Stimulated activated CD4-positive, alpha-beta T cell treated with anti-CD3 and anti-CD28 coated beads, TNF-alpha, amount 100 ng/mL, for 4 hours (primary cell): ENCODE data around the gene SEC23IP.
"Not testable (repeated sequence)": the region's sequence is repeated elsewhere in the genome, so short reads cannot be mapped to it uniquely, and the experiment has no call there.

Experiments used
- DNase-seq, 3 experiments: peaks; one replicate each; pipeline ENCODE4 v3.0.0-alpha.2; 2020; ENCODE audit warnings: low read depth in 3 of 3

Gene SEC23IP

DNA sequence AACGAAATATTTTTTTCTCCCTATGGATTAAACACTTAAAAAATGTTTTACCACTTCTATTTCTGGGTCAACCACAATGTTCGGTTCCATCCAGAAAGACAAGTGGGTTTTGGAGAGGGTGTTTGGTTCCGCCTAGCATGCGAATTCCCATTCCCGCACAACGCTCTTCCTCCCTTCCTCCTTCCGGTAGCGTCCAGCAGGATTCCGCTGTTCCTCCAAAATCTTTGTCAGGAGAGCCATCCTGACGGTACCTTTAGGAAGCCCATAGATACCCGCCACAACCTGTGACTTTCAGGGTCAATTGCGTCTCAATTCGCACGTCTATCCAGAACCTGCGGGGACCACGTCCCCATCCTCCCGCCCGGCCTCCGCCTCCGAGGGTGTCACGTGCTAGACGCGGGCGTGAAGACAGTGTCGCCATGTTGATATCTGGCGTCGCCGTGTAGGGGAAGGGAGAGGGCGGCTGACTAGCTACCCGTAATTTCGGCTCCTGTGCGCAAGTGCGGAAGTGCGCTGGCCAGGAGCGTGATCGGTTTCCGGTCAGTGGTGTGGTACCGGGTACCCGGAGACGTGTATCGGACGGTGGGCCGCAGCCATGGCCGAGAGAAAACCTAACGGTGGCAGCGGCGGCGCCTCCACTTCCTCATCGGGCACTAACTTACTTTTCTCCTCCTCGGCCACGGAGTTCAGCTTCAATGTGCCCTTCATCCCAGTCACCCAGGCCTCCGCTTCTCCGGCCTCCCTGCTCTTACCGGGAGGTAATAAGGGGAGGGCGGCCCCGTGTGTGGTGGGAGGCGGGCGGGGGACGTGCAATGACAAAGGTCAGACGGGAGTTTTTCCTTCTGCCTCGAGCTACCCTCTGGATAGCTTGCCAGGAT lies at the start of gene SEC23IP:
SEC23IP (plus strand) TSS at position 543 of the 878 bp plus-strand sequence; CDS start at position 596, 53 bp downstream.
- peak; percentile 77 to 87 (median 82) for DNase-seq

DNA sequence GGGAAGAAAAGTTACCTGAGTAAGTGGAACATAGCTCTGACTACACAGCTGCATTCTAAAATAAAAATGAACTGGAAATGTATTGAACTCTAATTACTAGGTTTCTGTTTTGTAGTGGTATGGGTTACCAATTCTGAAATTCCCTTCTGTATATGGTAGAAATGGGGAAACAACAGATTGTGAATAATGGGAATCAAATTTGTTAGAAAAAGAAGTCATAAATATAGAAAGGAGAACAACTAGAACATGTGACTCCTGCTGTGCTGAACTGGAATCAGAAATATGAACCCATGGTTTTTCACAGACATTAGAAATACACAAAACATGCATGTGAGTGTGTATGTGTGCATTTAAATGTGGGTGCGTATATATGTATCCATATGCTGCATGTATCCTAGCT lies 46.9 kb upstream of the SEC23IP start:
- DNase-seq, result no peak

DNA sequence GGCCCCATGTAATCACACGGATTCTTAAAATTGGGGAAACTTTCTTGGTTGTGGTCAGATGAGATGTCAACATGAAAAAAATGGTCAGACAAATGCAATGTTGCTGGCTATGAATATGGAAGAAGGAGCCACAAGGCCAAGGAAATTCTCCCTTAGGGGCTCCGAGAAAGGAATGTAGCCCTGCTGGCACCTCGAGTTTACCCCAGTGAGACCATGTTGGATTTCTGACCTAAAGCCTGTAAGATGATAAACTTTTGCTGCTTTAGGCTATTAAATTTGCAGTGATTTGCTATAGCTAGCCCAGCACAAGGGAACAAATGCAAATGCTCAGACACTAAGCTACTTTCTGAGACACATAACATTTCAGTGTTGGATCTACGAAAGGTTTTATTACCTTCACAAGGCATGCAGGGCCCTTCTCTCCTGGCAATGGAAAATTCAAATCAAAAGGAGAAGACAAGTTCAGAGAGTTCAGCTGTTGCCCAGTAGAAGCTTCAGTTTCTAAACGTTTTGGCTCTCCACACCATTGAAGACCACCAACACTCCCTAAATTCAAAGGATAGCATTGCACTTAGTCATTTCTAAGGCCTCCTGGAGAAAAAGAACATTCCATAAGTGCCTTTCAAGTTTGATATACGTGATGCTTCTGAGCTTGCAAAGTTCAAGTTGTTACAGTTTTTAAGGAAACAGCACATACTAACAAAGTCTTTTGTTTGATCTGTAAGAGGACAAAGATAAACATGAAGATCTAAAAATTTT lies 43.3 kb upstream of the SEC23IP start:
- no peak for DNase-seq

DNA sequence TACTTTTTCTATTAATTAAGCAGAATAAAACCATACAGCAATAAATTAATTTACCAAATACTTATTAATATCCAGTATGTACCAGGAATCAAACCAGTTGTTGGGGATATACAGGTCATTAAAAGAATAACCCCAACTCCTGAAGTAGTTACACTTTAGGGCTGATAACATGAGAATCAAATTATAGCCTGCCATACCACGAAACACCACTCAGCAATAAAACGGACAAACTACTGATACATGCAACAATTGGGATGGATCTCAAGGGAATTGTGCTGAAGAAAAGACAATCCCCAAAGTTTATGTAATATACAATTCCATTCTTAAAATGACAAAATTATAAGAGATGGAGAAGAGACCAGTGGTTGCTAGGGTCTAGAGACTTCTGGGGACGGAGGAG lies 42.6 kb upstream of the SEC23IP start:
- DNase-seq, result no peak

DNA sequence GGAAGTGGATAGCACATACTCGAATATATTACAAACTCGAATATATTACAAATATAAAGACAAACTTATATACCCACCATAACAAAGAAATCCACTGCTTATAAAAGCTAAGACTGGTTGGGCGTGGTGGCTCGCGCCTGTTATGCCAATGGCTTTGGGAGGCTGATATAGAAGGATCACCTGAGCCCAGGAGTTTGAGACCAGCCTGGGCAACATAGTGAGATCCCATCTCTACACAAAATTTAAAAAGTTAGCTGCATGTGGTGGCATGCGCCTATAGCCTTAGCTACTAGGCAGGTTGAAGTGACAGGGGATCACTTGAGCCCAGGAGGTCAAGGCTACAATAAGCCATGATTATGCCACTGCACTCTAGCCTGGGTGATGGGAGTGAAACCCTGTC lies 40.3 kb upstream of the SEC23IP start:
- DNase-seq, result no peak

DNA sequence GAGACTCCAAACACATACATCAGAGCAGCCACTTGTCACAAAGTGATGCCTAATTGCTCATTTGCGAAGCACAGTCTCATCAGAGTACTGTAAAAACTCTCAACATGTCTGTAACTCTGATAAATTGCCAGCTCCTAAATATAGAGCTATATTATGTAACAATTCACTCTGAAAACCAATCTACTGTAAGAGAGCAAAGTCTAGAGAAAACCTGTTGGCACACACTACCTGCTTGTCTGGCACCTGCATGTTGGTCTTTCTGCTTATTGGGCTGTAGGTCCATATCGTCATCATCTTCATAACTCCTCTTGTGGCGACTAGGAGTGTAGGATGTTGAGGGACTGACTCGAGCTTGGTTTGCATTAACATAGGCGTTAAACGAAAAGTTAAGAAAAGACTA lies 39.7 kb upstream of the SEC23IP start:
- no peak for DNase-seq

DNA sequence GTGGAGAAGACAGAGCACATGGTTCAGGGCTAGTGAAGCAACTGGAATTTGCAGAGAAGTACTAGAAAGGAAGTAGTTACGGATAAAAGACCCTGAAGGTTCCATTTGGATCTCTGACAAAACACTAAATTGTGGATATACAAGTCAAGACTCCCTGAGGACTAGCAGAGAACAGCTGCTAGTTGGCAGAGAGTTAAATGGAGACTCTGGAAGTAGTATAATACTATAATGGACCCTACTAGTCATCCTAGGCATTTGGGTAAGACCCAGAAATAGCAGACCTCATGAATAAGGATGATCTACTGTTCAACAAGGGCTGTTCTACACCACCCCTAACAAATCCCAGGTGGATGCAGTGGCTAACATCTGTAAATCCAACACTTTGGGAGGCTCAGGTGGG lies 39.0 kb upstream of the SEC23IP start:
- DNase-seq, result no peak

DNA sequence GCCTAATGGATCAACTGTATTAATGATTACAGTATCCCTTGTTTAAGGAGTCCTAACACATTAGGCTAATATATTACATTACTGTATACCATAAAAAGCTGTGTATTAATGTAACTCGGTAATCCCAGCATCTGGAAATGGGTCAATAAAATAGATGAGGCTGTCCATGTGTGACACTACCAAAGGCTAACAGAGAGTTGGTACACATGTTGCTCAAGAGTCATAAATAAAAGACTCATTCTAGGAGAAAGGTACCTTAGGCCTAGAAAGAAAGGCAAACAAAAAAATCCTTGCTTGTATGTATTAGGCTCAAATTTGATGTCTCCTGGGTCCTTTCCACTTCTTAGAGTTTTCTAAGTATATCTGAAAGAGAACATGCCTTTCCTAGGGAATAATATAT lies 34.5 kb upstream of the SEC23IP start:
- no peak for DNase-seq

DNA sequence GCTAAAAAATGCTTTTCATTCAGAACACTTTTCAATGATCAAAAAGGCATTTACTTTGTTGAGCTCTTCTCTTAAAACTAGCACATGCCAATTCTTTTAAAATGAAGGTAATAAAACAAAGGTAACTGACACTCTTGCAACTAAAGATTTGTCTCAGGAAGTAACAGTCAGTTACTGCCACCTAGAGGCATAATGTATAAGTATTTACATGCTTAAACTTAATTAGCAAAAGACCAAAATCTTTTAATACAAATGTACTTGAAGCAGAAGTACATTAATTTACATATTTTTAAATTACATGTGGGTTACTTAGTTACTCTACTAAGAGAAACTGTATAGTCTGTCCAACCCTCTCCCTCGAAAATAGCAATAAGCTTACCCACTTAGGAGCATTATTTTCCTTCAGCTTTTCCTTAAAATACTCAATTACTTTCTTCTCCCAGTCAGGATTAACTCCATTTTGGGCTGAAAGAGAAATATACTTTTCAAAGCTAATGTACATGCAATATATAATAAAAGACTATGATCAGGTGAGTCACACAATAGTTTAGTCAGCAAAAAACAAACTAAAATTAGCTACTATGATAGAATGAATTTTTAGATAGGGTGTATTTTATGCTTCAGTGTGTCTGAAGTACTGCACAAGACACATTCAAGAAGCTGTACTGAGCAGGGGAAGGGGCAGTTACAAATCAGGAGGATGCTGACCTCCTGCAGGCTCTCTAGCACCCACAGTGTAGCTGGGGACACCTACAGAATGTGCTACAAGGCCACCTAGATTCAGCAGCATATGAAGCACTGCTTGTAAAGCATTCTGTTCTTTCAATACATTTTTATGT lies 32.9 kb upstream of the SEC23IP start:
- DNase-seq, result no peak

DNA sequence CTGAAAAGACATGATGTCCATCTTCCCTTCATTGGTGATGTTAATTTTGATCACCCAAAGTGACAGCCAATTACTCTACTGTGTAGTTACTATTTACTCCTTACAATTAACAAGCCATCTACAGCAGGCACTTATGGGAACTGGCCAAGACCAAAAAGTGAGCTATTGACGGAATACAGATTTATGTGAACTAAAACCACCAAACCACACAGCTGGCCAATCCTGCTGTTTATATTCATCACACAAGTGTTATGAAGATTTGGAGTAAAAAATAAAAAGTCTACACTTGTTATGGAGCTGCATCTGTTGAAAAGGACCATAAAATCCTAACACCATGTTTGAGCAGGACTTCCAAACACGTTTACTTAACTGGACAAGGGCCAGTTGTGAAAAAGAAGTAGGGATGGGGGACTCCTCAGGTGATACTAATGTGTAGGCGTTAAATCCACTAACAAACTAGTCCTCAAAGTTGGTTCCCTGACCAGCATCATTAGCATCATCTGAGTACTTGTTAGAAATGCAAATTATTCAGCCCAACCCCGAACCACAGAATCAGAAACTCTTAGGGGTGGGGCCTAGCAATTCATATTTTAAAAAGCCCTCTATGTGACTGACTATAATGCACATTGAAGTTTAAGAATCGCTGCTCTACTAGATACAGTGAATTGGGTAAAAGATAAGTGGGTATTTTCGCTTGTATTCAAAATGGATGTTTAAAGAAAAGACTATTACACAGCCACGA lies 31.5 kb upstream of the SEC23IP start:
- DNase-seq, result no peak

DNA sequence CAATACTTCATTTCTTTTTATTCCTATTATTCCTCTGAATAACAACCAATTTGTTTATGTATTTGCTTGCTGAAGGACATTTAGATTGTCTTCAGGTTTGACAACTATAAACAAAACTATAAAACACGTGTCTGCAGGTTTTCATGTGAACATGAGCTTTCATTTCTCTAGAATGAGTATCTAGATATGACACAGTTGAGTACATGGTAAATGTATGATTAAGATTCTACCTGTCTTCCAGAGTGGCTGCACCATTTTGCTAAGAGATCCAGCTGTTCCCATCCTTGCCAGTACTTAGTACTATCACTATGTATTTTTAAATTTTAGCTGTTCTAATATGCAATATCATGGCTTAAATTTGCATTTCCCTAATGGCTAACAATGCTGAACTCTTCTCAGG lies 30.0 kb upstream of the SEC23IP start:
- no peak for DNase-seq

DNA sequence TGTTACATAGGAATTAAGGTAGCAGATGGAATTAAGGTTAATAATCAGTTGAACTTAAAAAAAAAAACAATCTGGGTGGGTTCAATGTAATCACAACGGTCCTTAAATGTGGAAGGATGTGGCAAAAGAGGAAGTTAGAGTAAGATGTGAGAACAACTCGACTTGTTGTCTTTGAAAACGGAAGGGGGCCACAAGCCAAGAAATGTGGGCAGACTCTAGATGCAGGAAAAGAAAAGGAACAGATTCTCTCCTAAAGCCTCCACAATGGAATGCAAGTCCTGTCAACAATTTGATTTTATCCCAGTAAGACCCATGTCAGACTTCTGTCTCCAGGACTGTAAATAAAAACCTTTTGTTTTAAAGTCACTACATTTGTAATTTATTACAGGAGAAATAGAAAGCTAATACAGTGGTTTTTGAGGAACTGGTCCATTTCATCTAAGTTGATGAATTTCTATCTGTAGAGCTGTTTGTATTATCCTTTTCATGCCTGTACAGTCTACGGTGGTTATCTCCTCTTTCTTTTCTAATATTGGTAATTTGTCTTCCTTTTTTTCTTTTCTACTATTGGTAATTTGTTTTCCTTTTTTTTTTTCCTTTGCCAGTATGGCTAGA lies 28.5 kb upstream of the SEC23IP start:
- no peak for DNase-seq

DNA sequence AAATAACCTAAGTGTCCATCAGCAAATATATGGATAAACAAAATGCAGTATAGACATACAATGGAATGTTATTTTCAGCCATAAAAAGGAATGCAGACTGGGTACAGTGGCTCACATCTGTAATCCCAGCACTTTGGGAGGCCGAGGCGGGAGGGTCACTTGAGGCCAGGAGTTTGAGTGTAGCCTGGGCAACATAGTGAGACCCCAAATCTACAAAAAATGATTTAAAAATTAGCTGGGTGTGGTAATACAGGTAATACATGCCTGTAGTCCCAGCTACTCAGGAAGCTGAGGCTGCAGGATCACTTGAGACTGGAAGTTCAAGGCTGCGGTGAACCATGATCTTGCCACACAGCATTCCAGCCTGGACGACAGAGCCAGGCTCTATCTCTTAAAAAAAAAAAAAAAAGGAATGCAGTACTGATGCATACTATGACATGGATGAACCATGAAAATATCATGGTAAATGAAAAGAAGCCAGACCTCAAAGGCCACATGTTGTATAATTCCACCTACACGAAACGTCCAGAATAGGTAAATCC lies 26.8 kb upstream of the SEC23IP start:
- DNase-seq, result no peak

DNA sequence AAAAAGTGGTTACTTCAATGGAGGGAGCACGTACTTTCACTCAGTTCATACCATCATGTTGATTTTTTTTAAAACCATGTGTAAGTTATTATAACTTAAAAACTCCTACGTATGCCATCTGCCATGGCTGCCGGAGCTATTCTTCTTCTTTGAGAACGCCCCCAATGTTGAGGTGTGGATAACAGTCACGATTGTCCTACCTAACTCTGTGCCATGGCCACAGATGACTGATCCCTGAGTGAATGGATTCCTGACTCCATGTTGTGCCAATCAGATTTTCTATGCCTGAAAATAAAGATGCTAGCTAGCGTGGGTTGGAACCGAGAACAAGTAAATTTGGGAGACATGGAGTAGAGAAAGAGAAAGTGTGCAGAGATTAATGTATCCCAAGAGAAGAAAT lies 25.2 kb upstream of the SEC23IP start:
- DNase-seq, result no peak

DNA sequence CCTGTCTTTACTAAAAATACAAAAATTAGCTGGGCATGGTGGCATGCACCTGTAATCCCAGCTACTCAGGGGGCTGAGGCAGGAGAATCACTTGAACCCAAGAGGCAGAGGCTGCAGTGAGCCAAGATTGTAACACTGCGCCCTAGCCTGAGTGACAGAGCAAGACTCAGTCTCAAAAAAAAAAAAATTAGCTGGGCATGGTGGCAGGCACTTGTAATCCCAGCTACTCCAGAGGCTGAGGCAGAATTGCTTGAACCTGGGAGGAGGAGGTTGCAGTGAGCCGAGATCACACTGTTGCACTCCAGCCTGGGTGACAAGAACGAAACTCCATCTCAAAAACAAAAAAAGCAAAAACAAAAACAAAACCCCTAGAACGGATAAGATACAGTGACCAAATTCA lies 23.1 kb upstream of the SEC23IP start:
- DNase-seq, result not testable (repeated sequence)

DNA sequence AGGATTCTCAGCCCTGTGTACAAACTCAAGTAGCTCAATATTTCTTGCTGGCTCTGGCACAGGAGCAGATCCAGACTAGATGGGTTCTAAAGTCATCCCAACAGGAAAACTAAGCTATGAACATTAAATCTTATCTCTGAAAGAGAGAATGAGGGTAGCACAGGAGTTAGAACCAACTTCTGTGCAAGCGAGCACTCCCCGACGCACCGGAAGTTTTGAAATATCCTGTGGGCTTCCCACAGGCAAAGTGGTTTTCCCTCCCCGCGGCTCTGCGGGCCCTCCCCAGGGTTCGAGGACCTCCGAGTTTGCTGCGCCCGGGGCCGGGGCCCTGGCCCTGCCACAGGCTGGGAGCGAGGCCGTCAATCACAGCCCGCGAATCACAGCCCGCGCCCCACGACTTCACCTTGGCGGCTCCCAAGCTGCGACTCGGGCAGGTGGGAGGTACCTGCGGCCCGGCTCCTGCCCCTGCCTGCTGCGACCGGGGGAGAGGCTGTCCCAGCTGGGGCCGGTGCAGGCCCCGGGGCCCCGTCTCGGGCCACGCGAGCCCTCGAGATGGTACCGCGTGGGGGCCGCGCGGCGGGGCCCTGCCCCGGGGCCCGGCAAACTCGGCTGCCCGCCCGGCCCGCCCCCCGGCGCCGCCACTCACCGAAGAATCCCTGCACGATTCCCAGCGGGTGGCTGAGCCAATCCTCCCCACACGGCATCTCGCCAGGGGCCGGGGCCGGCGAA lies 20.5 kb upstream of the SEC23IP start:
- DNase-seq, result peak; percentile 26 to 43 (median 32)

DNA sequence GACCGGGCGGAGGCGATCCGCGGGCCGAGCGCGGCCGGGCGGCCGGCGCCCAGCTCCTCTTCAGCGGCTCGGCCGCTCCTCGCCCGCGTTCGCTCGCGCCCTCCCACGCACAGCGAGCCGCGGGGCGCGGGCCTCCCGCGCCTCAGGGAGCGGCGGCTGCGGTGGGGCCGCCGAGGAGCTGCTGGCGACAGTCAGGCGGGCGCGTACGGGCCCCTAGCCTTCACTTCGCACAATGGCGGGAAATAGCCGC lies 20.0 kb upstream of the SEC23IP start, which contains the start of gene MCMBP:
MCMBP (minus strand) TSS at position 234 of the 250 bp plus-strand sequence. CDS start 259 bp downstream, outside the sequence.
- no peak for DNase-seq

DNA sequence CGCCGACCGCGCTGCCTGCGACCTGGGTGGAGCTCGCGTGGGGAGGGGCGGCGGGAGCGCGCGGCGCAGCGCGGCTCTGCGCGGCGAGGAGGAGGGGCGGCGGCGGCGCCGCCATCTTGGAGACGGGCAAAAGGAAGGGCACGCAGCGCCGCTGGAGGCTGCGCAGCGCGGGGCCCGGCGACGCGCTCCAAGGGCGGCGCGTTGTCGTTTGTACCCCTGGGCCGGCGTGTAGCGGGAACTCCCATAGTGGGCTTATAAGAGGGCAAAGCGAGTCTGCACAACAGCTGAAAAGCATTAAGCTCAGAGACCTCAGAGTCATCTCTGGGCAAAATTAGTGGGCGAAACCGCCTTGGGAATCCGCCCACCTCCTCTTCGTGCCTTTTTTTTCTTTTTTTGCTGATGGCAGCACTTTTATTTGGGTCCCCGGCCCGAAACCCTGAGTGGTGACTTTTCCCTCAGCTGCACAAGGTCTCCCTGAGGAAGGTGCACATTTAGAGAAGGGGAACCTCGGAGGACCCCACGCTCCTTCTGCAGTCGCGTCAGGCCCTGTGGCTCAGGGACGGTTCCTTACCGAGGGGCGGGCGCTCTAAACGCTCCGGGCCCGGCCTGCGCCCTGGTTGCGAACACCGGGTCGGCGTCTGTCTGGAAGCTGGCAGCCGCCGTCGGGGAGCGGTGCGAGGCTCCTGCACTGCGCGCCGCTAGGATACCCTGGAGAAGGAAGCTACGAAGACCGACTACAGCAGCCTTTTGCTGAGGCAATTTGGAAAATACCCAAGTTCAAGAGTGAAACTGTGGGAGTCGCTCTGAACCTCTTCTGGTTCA lies 19.5 kb upstream of the SEC23IP start:
- DNase-seq, result peak; percentile 74 to 80 (median 76)

DNA sequence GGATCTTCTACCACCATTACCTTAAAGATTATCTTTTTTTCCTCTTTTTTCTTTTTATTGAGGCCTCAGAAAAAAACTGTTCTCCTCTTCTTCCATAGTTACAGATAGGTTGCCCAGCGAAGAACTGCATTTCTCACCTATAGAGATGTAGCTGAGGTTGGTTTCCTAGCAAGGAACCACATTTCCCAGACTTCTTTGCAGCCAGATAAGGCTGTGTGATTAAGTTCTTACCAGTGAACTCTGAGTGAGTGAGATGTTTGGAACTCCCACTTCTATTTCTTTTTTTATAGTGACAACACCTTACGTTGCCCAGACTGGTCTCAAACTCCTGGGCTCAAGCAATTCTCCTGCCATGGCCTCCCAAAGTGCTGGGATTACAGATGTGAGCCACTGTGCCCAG lies 14.0 kb upstream of the SEC23IP start:
- no peak for DNase-seq
